Astrocyte (in vitro differentiated cells and primary cell): ENCODE data around the gene BBS10. TPM values are rescaled to one million over a fixed set of nuclear protein-coding genes. Genes with fewer than 3 reads are reported as not detected.

Experiments
- DNase-seq: peaks from one replicate; pipeline ENCODE4 v3.0.0-alpha.2; 2010; ENCODE audit warnings: low read depth
- FAIRE-seq: peaks from 2 replicates; lab custom pipeline; 2011; peaks lifted over from hg19 to GRCh38; lab: Jason Lieb, UNC
- H2AFZ ChIP-seq: 2 replicates; pipeline ENCODE4 v1.6.0; 2012; ENCODE audit warnings: low read depth, low read length, inconsistent platforms
- H3K27ac ChIP-seq: 2 replicates; pipeline ENCODE4 v1.5.1; 2011; ENCODE audit warnings: low read depth, low read length, inconsistent platforms
- H3K27me3 ChIP-seq: 2 replicates; pipeline ENCODE4 v1.6.0; 2011; ENCODE audit warnings: low read length, inconsistent platforms; ENCODE audit not compliant: insufficient read depth
- H3K36me3 ChIP-seq: 2 replicates; pipeline ENCODE4 v1.5.1; 2011; ENCODE audit warnings: low read length, inconsistent platforms; ENCODE audit not compliant: insufficient read depth
- H3K4me1 ChIP-seq: 2 replicates; pipeline ENCODE4 v1.5.1; 2011; ENCODE audit warnings: low read length, inconsistent platforms; ENCODE audit not compliant: insufficient read depth
- H3K4me2 ChIP-seq: 2 replicates; pipeline ENCODE4 v1.6.0; 2012; ENCODE audit warnings: low read length, inconsistent platforms
- H3K4me3 ChIP-seq: 2 replicates; pipeline ENCODE4 v1.5.1; 2011; ENCODE audit warnings: low read depth, mild to moderate bottlenecking, low read length, inconsistent platforms; ENCODE audit not compliant: insufficient read depth
- H3K79me2 ChIP-seq: 2 replicates; pipeline ENCODE4 v1.6.0; 2012; ENCODE audit warnings: mild to moderate bottlenecking, low read length, inconsistent platforms; ENCODE audit not compliant: insufficient read depth
- H3K9ac ChIP-seq: 2 replicates; pipeline ENCODE4 v1.6.0; 2012; ENCODE audit warnings: mild to moderate bottlenecking, low read length, inconsistent platforms
- H3K9me3 ChIP-seq: 2 replicates; pipeline ENCODE4 v1.5.1; 2012; ENCODE audit warnings: low read depth, mild to moderate bottlenecking, low read length, inconsistent platforms; ENCODE audit not compliant: insufficient read depth
- H4K20me1 ChIP-seq: 2 replicates; pipeline ENCODE4 v1.6.0; 2012; ENCODE audit warnings: low read length, inconsistent platforms; ENCODE audit not compliant: insufficient read depth
- H3K27ac Mint-ChIP-seq: one replicate; pipeline ENCODE4 v1.8.0; 2021; ENCODE audit warnings: mild to moderate bottlenecking, mixed read lengths; ENCODE audit not compliant: unreplicated experiment
- H3K27me3 Mint-ChIP-seq: one replicate; pipeline ENCODE4 v1.8.0; 2021; ENCODE audit warnings: low read depth, mixed read lengths; ENCODE audit not compliant: unreplicated experiment
- H3K36me3 Mint-ChIP-seq: one replicate; pipeline ENCODE4 v1.8.0; 2021; ENCODE audit warnings: low read depth, mixed read lengths; ENCODE audit not compliant: unreplicated experiment
- H3K4me1 Mint-ChIP-seq: one replicate; pipeline ENCODE4 v1.8.0; 2021; ENCODE audit warnings: low read depth, mixed read lengths; ENCODE audit not compliant: unreplicated experiment
- H3K4me3 Mint-ChIP-seq: one replicate; pipeline ENCODE4 v1.8.0; 2021; ENCODE audit warnings: mild to moderate bottlenecking, moderate library complexity, mixed read lengths; ENCODE audit not compliant: unreplicated experiment
- H3K9me3 Mint-ChIP-seq: one replicate; pipeline ENCODE4 v1.8.0; 2021; ENCODE audit warnings: mild to moderate bottlenecking, mixed read lengths; ENCODE audit not compliant: unreplicated experiment
- EZH2 ChIP-seq: IDR thresholded peaks from 2 replicates; pipeline ENCODE4 v1.6.1; 2012; ENCODE audit warnings: mild to moderate bottlenecking, low read length, inconsistent platforms; ENCODE audit not compliant: insufficient read depth
- total RNA-seq: library from RNA; stranded (reverse); gene quantifications from 2 replicates; pipeline ENCODE4 v1.2.1, GENCODE V29; 2021
- TF ChIP-seq, protein P1 (sequence below): IDR thresholded peaks from 2 replicates; pipeline ENCODE4 v1.5.1; 2011; ENCODE audit warnings: low read depth, mild to moderate bottlenecking, inconsistent platforms, low read length, moderate library complexity; ENCODE audit not compliant: insufficient read depth

Gene BBS10
- total RNA-seq, 1 donor from 2014 or later, result 9.8 TPM

DNA sequence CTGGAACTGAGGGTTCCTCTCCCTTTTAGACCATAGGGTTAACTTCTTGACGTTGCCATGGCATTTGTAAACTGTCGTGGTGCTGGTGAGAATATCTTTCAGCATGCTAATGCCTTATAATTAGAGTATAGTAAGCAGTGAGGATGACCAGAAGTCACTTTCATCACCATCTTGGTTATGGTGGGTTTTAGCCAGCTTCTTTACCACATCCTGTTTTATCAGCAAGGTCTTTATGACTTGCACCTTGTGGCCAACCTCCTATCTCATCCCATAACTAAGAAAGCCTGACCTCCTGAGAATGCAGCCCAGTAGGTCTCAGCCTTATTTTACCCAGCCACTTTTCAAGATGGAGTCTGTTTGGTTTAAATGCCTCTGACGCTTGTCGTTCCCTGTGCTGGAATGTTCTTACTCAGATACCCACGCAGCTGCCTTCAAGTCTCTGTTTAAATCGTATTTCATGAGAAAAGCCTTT lies 44.2 kb downstream of the BBS10 start:
- H3K4me3 Mint-ChIP-seq, result no peak overlapping the region
- peak; percentile 37 for DNase-seq

DNA sequence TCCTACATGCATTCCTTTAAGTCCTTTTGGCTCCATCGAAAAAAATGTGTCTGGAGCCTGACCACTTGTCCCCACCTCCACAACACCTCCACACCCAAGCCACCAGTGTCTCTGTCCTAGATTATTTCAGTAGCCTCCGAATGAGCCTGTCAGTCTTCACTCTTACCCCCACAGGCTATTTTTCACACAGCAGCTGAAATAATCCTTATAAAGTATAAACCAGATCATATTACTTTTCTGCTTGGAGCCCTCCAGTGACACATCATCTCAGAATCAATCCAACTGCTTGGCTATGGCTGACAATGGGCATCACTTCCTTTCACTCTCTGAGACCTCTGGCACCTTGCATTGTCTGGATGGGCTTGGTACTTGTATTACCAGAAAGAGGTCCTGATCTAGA lies 44.9 kb downstream of the BBS10 start:
- FAIRE-seq (no peak), DNase-seq (no peak)
- Histone ChIP-seq H4K20me1 (no peaks in the 10 kb centered on the region), H3K9ac (no peak overlapping the region), H3K9me3 (no peaks in the 10 kb centered on the region), H3K4me2 (no peak overlapping the region), H3K27ac (no peak overlapping the region), H3K79me2 (no peaks in the 10 kb centered on the region), H3K4me3 (no peak overlapping the region), H3K27me3 (no peaks in the 10 kb centered on the region), H3K36me3 (peaks cover 7% of the 10 kb centered on the region), H2AFZ (no peak overlapping the region), H3K4me1 (peaks cover 3% of the 10 kb centered on the region)
- Mint-ChIP-seq H3K4me1 (peaks cover 14% of the 10 kb centered on the region), H3K27ac (no peak overlapping the region), H3K9me3 (peaks cover 4% of the 10 kb centered on the region), H3K27me3 (no peaks in the 10 kb centered on the region), H3K36me3 (peaks cover 15% of the 10 kb centered on the region), H3K4me3 (no peak overlapping the region)
- no peak for TF ChIP-seq EZH2
- TF ChIP-seq, protein P1, sequence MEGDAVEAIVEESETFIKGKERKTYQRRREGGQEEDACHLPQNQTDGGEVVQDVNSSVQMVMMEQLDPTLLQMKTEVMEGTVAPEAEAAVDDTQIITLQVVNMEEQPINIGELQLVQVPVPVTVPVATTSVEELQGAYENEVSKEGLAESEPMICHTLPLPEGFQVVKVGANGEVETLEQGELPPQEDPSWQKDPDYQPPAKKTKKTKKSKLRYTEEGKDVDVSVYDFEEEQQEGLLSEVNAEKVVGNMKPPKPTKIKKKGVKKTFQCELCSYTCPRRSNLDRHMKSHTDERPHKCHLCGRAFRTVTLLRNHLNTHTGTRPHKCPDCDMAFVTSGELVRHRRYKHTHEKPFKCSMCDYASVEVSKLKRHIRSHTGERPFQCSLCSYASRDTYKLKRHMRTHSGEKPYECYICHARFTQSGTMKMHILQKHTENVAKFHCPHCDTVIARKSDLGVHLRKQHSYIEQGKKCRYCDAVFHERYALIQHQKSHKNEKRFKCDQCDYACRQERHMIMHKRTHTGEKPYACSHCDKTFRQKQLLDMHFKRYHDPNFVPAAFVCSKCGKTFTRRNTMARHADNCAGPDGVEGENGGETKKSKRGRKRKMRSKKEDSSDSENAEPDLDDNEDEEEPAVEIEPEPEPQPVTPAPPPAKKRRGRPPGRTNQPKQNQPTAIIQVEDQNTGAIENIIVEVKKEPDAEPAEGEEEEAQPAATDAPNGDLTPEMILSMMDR, result no peak

More for the DNA sequence above, 44.2 kb downstream of the BBS10 start:
- Histone ChIP-seq H3K79me2 (no peaks in the 10 kb centered on the region), H3K9ac (no peak overlapping the region), H3K4me1 (peaks cover 3% of the 10 kb centered on the region), H2AFZ (no peak overlapping the region), H3K4me2 (no peak overlapping the region), H3K36me3 (peaks cover 7% of the 10 kb centered on the region), H3K27me3 (no peaks in the 10 kb centered on the region), H3K4me3 (no peak overlapping the region), H4K20me1 (no peaks in the 10 kb centered on the region), H3K9me3 (no peaks in the 10 kb centered on the region), H3K27ac (no peak overlapping the region)
- Mint-ChIP-seq H3K27ac (no peak overlapping the region), H3K27me3 (no peaks in the 10 kb centered on the region), H3K9me3 (peaks cover 4% of the 10 kb centered on the region), H3K36me3 (peaks cover 15% of the 10 kb centered on the region), H3K4me1 (peaks cover 17% of the 10 kb centered on the region)
- no peak for FAIRE-seq
- TF ChIP-seq EZH2, result no peak
- TF ChIP-seq, protein P1, result no peak

DNA sequence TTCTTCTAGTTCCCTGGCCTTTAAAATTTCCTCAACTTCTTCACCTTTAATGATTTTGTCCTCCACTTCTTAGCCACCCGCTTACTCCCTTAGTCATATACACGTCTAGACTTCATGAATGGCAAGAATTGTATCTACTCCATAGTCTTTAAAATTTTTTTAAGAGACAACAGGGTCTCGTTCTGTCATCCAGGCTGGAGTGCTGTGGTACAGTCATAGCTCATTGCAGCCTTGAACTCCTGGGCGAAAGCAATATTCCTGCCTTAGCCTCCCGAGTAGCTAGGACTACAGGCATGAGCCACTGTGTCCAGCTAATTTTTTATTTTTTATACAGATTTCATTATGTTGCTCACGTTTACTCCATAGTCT lies 47.9 kb downstream of the BBS10 start:
- H3K4me3 Mint-ChIP-seq, result no peak overlapping the region
- FAIRE-seq, result no peak
- Histone ChIP-seq H2AFZ (no peak overlapping the region), H3K27me3 (no peaks in the 10 kb centered on the region), H3K27ac (no peak overlapping the region), H3K4me2 (peak overlapping the region; percentile 17), H3K79me2 (no peaks in the 10 kb centered on the region), H3K36me3 (peaks cover 7% of the 10 kb centered on the region), H3K4me1 (peaks cover 3% of the 10 kb centered on the region), H3K9me3 (no peaks in the 10 kb centered on the region), H4K20me1 (no peaks in the 10 kb centered on the region), H3K4me3 (no peak overlapping the region), H3K9ac (no peak overlapping the region)
- peaks cover 4% of the 10 kb centered on the region for H3K9me3 Mint-ChIP-seq
- TF ChIP-seq, protein P1, result no peak
- TF ChIP-seq EZH2, result no peak
- no peak for DNase-seq
- H3K27me3 Mint-ChIP-seq, result no peaks in the 10 kb centered on the region
- H3K36me3 Mint-ChIP-seq, result peaks cover 11% of the 10 kb centered on the region
- peaks cover 14% of the 10 kb centered on the region for H3K4me1 Mint-ChIP-seq
- H3K27ac Mint-ChIP-seq, result peak overlapping the region; percentile 87
